ENCODE results near the gene NRTN. TPM values are rescaled to one million over a fixed set of nuclear protein-coding genes. Genes with fewer than 3 reads are reported as not detected.

Gene NRTN
- total RNA-seq, 2 experiments from 2014 or later, result 0.21 to 0.32 TPM

GRCh38 chr19:5782945-5783919 is 21.6 kb upstream of the NRTN start:
- Mint-ChIP-seq H3K27me3 (no peaks in the 10 kb centered on the region), H3K4me1 (no peaks in the 10 kb centered on the region), H3K9me3 (ENCODE audit: low read depth) (no peaks in the 10 kb centered on the region), H3K36me3 (ENCODE audit: low read depth) (peaks cover 21% of the 10 kb centered on the region), H3K4me3 (no peak overlapping the region), H3K27ac (no peak overlapping the region)
- CTCF ChIA-PET, result interaction anchor here (0.8 kb wide), 1 partner anchor 62 kb away, joined by 3 read pairs; no protein-coding TSS in a partner anchor
- ATAC-seq (no peak), DNase-seq (no peak)
- POLR2A ChIA-PET, result interaction anchor here (0.7 to 1.4 kb wide), 3 partner anchors 71 to 490 kb away, joined by 3 to 4 read pairs (median 3); no protein-coding TSS in a partner anchor
- intact Hi-C loops (cut with DNase I, micrococcal nuclease), result no loop called here

- POLR2A ChIA-PET, result no interaction called here
- Mint-ChIP-seq H3K27me3 (no peaks in the 10 kb centered on the region), H3K4me1 (peaks cover 3% of the 10 kb centered on the region), H3K27ac (no peak within 1 kb of the TSS), H3K9me3 (ENCODE audit: low read depth) (no peaks in the 10 kb centered on the region), H3K4me3 (no peak within 1 kb of the TSS), H3K36me3 (ENCODE audit: low read depth) (peaks cover 26% of the 10 kb centered on the region)
- ATAC-seq, result no peak
- no peak for DNase-seq
- intact Hi-C loops (cut with DNase I, micrococcal nuclease), result no loop called here
- CTCF ChIA-PET, result no interaction called here
Measured at GRCh38 chr19:5784581-5785147, 20.2 kb upstream of the NRTN start, which contains the start of gene PRR22. PRR22 (minus strand) TSS chr19:5784746; CDS start chr19:5784660, 86 bp downstream.

DNA sequence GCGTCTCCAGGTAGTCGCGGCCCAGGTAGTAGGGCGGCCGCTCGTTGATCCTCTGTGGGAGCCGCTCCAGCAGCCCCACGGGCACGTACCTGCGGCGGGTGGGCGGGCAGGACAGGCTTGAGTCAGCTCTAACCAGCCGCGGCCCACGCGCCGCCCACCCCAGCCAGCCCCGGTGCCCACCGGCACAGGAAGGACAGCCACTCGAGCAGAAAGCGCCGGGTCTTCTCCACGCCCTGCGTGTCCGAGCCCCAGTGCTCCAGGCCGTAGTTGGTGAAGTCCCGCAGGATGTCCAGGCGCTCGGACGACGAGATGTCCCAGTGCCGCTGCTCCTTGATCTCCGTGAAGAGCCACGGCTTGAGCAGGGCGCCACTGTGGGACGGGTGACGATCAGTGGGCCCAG is 19.4 kb upstream of the NRTN start:
- intact Hi-C loops (cut with DNase I, micrococcal nuclease), result no loop called here
- DNase-seq, result no peak
- H3K27ac Mint-ChIP-seq, result no peak overlapping the region
- ATAC-seq, result no peak
- POLR2A ChIA-PET, result no interaction called here
- no peaks in the 10 kb centered on the region for H3K27me3 Mint-ChIP-seq
- no peak overlapping the region for H3K4me3 Mint-ChIP-seq
- no peaks in the 10 kb centered on the region for H3K9me3 Mint-ChIP-seq (ENCODE audit: low read depth)
- CTCF ChIA-PET, result no interaction called here
- peaks cover 32% of the 10 kb centered on the region for H3K36me3 Mint-ChIP-seq (ENCODE audit: low read depth)
- peaks cover 9% of the 10 kb centered on the region for H3K4me1 Mint-ChIP-seq

DNA sequence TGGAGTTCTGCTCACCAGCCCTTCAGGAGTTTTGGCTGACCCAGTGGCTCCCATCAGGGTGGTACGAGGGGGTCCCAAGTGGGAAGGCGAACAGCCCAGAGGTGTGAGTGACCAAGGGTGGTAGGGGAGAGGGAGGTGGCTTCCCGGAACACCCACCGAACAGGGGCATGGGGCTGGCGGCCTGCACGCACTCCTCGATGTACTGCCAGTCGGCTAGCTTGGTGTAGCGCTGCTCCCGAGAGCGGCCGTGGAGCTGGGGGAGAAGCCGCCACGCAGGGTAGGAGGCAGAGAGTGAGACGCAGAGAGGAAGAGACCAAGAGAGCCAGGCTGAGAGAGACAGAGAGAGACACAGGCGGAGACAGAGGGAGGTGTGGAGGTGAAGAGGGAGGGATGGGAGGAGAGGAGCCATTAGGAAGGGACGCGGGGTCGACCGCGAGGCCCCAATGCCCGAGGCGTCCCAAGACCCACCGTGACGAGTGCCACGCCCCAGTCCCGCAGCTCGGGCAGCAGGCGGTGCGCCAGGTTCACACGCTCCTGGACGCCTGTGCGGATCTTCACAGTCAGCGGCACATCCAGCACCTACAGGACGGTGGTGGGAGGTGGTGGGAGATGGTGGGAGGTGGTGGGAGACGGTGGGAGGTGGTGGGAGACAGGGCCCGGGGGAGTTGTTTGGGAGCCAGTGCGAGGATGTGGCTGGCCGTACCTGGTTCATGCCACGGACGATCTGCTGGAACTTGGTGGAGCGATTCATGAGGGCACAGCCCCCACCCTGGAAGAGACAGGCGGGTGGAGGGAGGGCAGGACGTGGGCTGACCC is 18.1 kb upstream of the NRTN start:
- H3K4me3 Mint-ChIP-seq, result no peak overlapping the region
- ChIA-PET POLR2A (no interaction called here), CTCF (no interaction called here)
- intact Hi-C loops (cut with DNase I, micrococcal nuclease), result no loop called here
- H3K27ac Mint-ChIP-seq, result no peak overlapping the region
- H3K27me3 Mint-ChIP-seq, result no peaks in the 10 kb centered on the region
- ATAC-seq, result no peak
- no peaks in the 10 kb centered on the region for H3K9me3 Mint-ChIP-seq (ENCODE audit: low read depth)
- DNase-seq, result no peak
- peaks cover 13% of the 10 kb centered on the region for H3K4me1 Mint-ChIP-seq
- H3K36me3 Mint-ChIP-seq (ENCODE audit: low read depth), result peaks cover 33% of the 10 kb centered on the region

GRCh38 chr19:5787409-5788182 is 17.3 kb upstream of the NRTN start:
- DNase-seq (no peak), ATAC-seq (no peak)
- H3K27ac Mint-ChIP-seq, result no peak overlapping the region
- intact Hi-C loops (cut with DNase I, micrococcal nuclease), result no loop called here
- H3K4me1 Mint-ChIP-seq, result peaks cover 13% of the 10 kb centered on the region
- no peaks in the 10 kb centered on the region for H3K9me3 Mint-ChIP-seq (ENCODE audit: low read depth)
- POLR2A ChIA-PET, result no interaction called here
- H3K36me3 Mint-ChIP-seq (ENCODE audit: low read depth), result peaks cover 33% of the 10 kb centered on the region
- H3K27me3 Mint-ChIP-seq, result no peaks in the 10 kb centered on the region
- no peak overlapping the region for H3K4me3 Mint-ChIP-seq
- CTCF ChIA-PET, result no interaction called here

DNA sequence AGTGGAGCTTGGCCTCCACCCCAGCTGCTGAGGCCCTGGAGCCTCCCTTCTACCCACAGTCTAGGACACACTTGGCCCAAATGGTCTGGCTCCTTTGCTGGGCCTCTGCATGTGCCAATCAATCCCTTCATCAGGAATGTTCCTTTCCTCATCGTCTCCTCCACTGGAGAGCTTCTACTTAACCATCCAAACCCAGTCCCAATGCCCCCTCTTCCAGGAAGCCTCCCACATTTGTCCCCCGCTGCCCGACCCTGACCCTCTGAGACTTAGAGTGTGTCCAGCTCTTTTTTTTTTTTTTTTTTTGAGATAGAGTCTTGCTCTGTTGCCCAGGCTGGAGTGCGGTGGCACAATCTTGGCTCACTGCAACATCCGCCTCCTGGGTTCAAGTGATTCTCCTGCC is 16.4 kb upstream of the NRTN start:
- Mint-ChIP-seq H3K27ac (no peak overlapping the region), H3K36me3 (ENCODE audit: low read depth) (peaks cover 33% of the 10 kb centered on the region), H3K4me1 (peaks cover 13% of the 10 kb centered on the region), H3K9me3 (ENCODE audit: low read depth) (no peaks in the 10 kb centered on the region), H3K4me3 (no peak overlapping the region), H3K27me3 (no peaks in the 10 kb centered on the region)
- POLR2A ChIA-PET, result interaction anchor here (0.7 kb wide), 1 partner anchor 12 kb away, joined by 3 read pairs; no protein-coding TSS in a partner anchor
- no peak for ATAC-seq
- CTCF ChIA-PET, result interaction anchor here (0.8 to 4.3 kb wide), 2 partner anchors 13 to 99 kb away, joined by 3 to 15 read pairs; partner anchors contain the start of gene RPL36
- no peak for DNase-seq
- intact Hi-C loops (cut with DNase I, micrococcal nuclease), result no loop called here

- intact Hi-C loops (cut with DNase I, micrococcal nuclease), result no loop called here
- ChIA-PET POLR2A (no interaction called here), CTCF (interaction anchor here (0.6 to 4.3 kb wide), 3 partner anchors 50 to 100 kb away, joined by 3 to 15 read pairs (median 4); partner anchors contain the start of genes CATSPERD, FUT6, LONP1 and RPL36)
- Mint-ChIP-seq H3K27ac (no peak overlapping the region), H3K27me3 (no peaks in the 10 kb centered on the region), H3K9me3 (ENCODE audit: low read depth) (no peaks in the 10 kb centered on the region), H3K4me3 (peak overlapping the region; percentile 98), H3K4me1 (peaks cover 13% of the 10 kb centered on the region), H3K36me3 (ENCODE audit: low read depth) (peaks cover 33% of the 10 kb centered on the region)
- ATAC-seq (no peak), DNase-seq (no peak)
Measured at GRCh38 chr19:5789351-5789761, 15.5 kb upstream of the NRTN start.

DNA sequence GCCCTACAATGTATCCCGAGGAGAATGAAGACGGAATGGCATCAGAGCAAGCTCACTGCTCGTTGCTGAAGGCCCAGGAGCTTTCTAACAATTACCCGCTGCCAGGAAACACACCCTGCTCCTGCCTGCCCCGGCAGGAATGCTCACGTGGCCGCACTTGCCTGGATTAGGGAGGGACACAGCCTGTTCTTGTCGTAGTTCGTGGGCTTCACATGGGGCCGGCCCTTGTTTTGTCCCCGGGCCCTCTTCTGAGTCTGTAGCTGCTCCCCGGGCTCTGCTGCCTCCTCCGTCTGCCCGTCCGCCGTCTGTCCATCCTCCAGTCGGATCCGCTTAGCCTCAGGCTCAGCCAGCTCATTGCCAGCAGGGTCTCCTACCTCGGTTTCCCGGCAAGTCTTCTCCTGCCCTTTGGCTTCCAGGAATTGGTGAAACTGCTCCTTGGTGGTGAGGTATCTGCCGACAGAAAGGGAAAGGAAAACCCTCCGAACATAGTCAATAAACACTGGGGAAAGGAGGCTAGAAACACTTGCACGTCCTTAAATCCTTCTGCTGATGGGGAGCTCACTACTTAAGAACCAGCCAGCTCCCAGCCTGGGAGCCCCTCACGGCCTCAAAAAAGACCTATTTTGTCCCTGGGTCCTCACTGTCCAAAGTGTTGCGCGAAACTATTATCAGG is 14.8 kb upstream of the NRTN start:
- Mint-ChIP-seq H3K9me3 (ENCODE audit: low read depth) (no peaks in the 10 kb centered on the region), H3K27me3 (no peaks in the 10 kb centered on the region), H3K36me3 (ENCODE audit: low read depth) (peaks cover 33% of the 10 kb centered on the region), H3K4me3 (peak overlapping the region; percentile 98), H3K4me1 (peaks cover 13% of the 10 kb centered on the region), H3K27ac (peak overlapping the region; percentile 100)
- ChIA-PET POLR2A (interaction anchor here (1.0 to 1.4 kb wide), 3 partner anchors 38 to 113 kb away, joined by 3 to 6 read pairs (median 4); partner anchors contain the start of gene NDUFA11), CTCF (interaction anchor here (1.1 to 4.3 kb wide), 3 partner anchors 14 to 100 kb away, joined by 4 to 15 read pairs (median 14); partner anchors contain the start of genes CATSPERD, LONP1, NRTN and RPL36)
- intact Hi-C loops (cut with DNase I, micrococcal nuclease), result loop anchor here (1.0 to 2.0 kb wide), 15 partner anchors 38 to 821 kb away; partner anchors contain the start of genes CATSPERD (in 2 of the 2), LONP1 (in 2 of the 2), MICOS13 (in 2 of the 2) and RPL36 (in 2 of the 2)
- ATAC-seq, result no peak
- no peak for DNase-seq

DNA sequence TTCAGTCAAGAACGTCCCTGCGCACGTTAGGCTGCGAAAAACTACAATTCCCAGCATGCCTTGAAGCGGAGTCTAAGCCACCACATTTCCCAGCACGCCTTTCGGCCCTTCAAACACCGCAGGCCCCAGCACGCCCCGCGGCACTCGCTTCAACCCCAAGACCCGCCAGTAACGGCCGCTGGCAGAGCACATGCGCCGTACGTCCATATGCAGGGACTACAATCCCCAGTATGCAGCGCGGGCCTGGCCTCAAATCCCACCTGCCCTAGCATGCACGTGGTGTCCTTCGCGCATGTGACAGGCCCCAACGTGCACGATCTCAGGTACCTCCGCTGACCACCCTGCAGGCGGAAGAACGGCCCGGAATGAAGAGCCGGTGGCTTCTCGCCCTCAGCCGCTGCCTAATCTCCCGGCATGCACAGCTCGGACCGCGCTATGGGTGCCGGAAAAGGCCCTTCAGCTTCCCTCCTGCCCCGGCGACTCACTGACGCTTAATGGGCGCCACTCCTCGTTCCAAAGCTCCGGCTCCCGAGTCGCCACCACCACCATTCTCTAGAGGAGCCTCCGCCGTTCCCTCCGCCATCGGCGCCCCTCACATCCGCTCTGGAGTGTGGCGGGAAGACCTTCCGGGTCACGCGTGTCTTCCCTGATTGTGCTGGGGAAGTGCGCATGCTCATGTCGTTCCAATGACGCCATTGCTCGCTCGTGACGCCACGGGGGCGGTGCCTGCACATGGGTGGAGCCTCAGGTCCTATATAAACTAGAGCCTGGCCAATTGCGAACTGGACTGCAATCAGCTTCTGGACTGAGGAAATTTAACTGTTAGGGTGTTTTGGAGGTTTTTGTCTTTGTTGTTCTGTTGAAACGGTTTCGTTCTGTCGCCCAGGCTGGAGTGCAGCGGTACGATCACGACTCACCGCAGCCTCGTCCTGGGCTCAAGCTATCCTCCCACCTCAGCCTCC is 14.0 kb upstream of the NRTN start, which contains the start of gene DUS3L:
Gene DUS3L (minus strand): TSS at position 605 of the 962 bp plus-strand sequence. CDS start 22 bp downstream, at position 583.
- peak; percentile 97 for ATAC-seq
- peaks cover 30% of the 10 kb centered on the region for H3K36me3 Mint-ChIP-seq (ENCODE audit: low read depth)

More for the DNA sequence above, 14.0 kb upstream of the NRTN start, which contains the start of gene DUS3L:
- CTCF ChIA-PET, result interaction anchor here (1.1 to 4.3 kb wide), 3 partner anchors 13 to 101 kb away, joined by 4 to 15 read pairs (median 14); partner anchors contain the start of genes CATSPERD, LONP1, NRTN and RPL36
- H3K27ac Mint-ChIP-seq, result peak within 1 kb of the TSS; percentile 100
- no peaks in the 10 kb centered on the region for H3K9me3 Mint-ChIP-seq (ENCODE audit: low read depth)
- peak within 1 kb of the TSS; percentile 98 for H3K4me3 Mint-ChIP-seq
- peaks cover 13% of the 10 kb centered on the region for H3K4me1 Mint-ChIP-seq
- POLR2A ChIA-PET, result interaction anchor here (0.5 to 1.4 kb wide), 5 partner anchors 37 to 185 kb away, joined by 3 to 6 read pairs (median 3); partner anchors contain the start of genes NDUFA11 and RPL36
- intact Hi-C loops (cut with DNase I, micrococcal nuclease), result loop anchor here (1.0 to 2.0 kb wide), 18 partner anchors 13 to 822 kb away; partner anchors contain the start of genes CATSPERD (in 2 of the 2), LONP1 (in 2 of the 2), MICOS13 (in 2 of the 2) and RPL36 (in 2 of the 2)
- no peaks in the 10 kb centered on the region for H3K27me3 Mint-ChIP-seq
- peak; percentile 98 for DNase-seq
